Endometrial microvascular endothelial cells (primary cell): Measurements from ENCODE around the gene FCMR. TPM values are rescaled to one million over a fixed set of nuclear protein-coding genes. Genes with fewer than 3 reads are reported as not detected.

Experiments
- in situ Hi-C: cut with HindIII; loops from 2 replicates; pipeline ENCODE4 v1.10.0; 2017; ENCODE audit warnings: low sequenced_read_pairs, low pct_unique_long_range_greater_than_20kb; ENCODE audit errors: inconsistent ontology term
- total RNA-seq: library from RNA; depleted of rRNA; stranded (reverse); fragments of >200 nt; gene quantifications from one replicate; pipeline ENCODE4 v1.2.3, GENCODE V29; 2015; ENCODE audit errors: inconsistent ontology term

Gene FCMR
- total RNA-seq, 1 donor from 2014 or later: not detected

- in situ Hi-C loops: no loop called here
Observed at GRCh38 chr1:206952171-206952570, 30.4 kb upstream of the FCMR start.

- in situ Hi-C loops: no loop called here
Observed at GRCh38 chr1:206951318-206952100, 29.8 kb upstream of the FCMR start.

- in situ Hi-C loops: no loop called here
Observed at GRCh38 chr1:206949641-206950040, 27.9 kb upstream of the FCMR start.

GRCh38 chr1:206949208-206949607 is 27.5 kb upstream of the FCMR start:
- in situ Hi-C loops: no loop called here

- in situ Hi-C loops: no loop called here
Observed at GRCh38 chr1:206947255-206947654, 25.5 kb upstream of the FCMR start.

GRCh38 chr1:206946261-206946660 is 24.5 kb upstream of the FCMR start, which contains the start of gene PIGR:
Gene PIGR, minus strand, starts transcription at chr1:206946466. Its CDS starts 5,935 bp downstream, at chr1:206940531.
- in situ Hi-C loops: no loop called here

GRCh38 chr1:206945779-206946178 is 24.0 kb upstream of the FCMR start:
- in situ Hi-C loops: no loop called here

- in situ Hi-C loops: no loop called here
Observed at GRCh38 chr1:206944703-206945102, 23.0 kb upstream of the FCMR start.

- in situ Hi-C loops: no loop called here
Observed at GRCh38 chr1:206941766-206942418, 20.2 kb upstream of the FCMR start.

- in situ Hi-C loops: no loop called here
Observed at GRCh38 chr1:206940588-206940936, 18.8 kb upstream of the FCMR start.

- in situ Hi-C loops: no loop called here
Observed at GRCh38 chr1:206939841-206940587, 18.3 kb upstream of the FCMR start.

GRCh38 chr1:206939131-206939530 is 17.4 kb upstream of the FCMR start:
- in situ Hi-C loops: no loop called here

- in situ Hi-C loops: no loop called here
Observed at GRCh38 chr1:206937425-206937824, 15.7 kb upstream of the FCMR start.

GRCh38 chr1:206935491-206936067 is 13.8 kb upstream of the FCMR start:
- in situ Hi-C loops: no loop called here

GRCh38 chr1:206933333-206933945 is 11.7 kb upstream of the FCMR start:
- in situ Hi-C loops: no loop called here

- in situ Hi-C loops: no loop called here
Observed at GRCh38 chr1:206932177-206932576, 10.4 kb upstream of the FCMR start.

- in situ Hi-C loops: no loop called here
Observed at GRCh38 chr1:206931709-206932108, 10.0 kb upstream of the FCMR start.

- in situ Hi-C loops: no loop called here
Observed at GRCh38 chr1:206930210-206930798, 8.6 kb upstream of the FCMR start.

GRCh38 chr1:206929524-206929923 is 7.8 kb upstream of the FCMR start:
- in situ Hi-C loops: no loop called here
